ENCODE measurements around the gene NUCB2. TPM values are rescaled to one million over a fixed set of nuclear protein-coding genes. Genes with fewer than 3 reads are reported as not detected.

Gene NUCB2
- total and polyA plus RNA-seq, 2 of the 13 experiments (the other 11 are each of a cell fraction or from before 2014, with no cell fraction given) = 54.2 to 82.4 TPM

DNA sequence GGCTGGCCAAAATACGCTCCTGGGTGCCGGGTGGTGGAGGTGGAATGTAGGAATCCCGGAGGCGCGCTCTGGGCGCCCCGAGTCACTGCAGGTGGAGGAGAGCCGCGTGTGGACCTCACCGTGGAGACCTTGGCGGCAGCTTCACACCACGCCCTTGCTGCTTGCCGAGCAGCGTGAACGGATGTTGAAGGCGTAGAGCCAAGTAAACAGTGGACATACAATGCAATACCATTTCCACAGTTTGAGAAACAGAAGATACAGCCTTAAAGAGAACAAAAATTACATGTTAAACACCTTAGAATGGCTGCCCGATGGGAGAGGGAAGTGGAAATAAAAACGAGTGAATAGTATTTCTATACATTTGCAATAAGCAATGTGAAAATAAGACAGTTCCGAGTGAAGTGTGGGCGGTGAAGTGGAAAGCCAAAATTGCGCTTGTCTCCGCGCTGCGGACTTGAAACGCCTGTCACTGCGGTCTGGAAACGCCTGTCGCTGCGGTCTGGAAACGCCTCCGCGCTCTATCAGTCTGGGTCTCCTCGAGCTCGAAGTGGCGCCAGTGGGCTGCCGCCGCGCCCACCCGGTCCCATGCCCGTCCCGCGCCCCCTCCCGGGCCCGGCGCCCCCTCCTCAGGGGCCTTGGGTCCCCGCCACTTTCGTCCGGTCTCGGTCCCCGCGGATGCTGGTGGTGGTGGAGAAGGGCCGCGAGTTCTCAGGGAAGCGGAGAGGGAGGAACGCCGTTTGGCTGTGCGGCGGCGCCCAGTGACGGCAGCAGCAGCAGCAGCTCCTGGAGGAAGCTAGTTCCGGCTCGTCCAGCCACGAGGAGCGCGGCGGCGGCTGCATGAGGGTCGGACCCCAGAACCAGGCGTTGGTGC, 76.6 kb downstream of the NUCB2 start (continued):
- TF ChIP-seq REST (IDR thresholded peaks at IDR 0.05; ENCODE audit: borderline replicate concordance in 1 of 2, low read depth in 1 of 2, low read length in 2 of 2) (no peak), ZNF83 (CRISPR knock-in tag; IDR thresholded peaks at IDR 0.05; ENCODE audit: borderline replicate concordance) (peak; percentile 94; the same call in 1 of the 2 replicates), ZNF280B (CRISPR knock-in tag; IDR thresholded peaks at IDR 0.05; ENCODE audit: borderline replicate concordance) (no peak), FOXP4 (CRISPR knock-in tag; IDR thresholded peaks at IDR 0.05) (no peak; the same call in none of the 2 replicates), ZNF678 (CRISPR knock-in tag; IDR thresholded peaks at IDR 0.05) (no peak), NR2C2 (CRISPR knock-in tag; IDR thresholded peaks at IDR 0.05; ENCODE audit: borderline replicate concordance) (peak; percentile 47; the same call in 1 of the 2 replicates), ZNF367 (CRISPR knock-in tag; IDR thresholded peaks at IDR 0.05; ENCODE audit: borderline replicate concordance) (no peak; the same call in 1 of the 2 replicates), MLXIP (CRISPR knock-in tag; IDR thresholded peaks at IDR 0.05; ENCODE audit: borderline replicate concordance) (0 out of 2 replicates have a peak, but pooled peaks have one; percentile 34), ZSCAN29 (CRISPR knock-in tag; conservative IDR thresholded peaks at IDR 0.05) (0 out of 2 replicates have a peak, but pooled peaks have one; percentile 70), ZBTB4 (CRISPR knock-in tag; IDR thresholded peaks at IDR 0.05; ENCODE audit: borderline replicate concordance) (no peak)
- TF ChIP-seq, protein P1, sequence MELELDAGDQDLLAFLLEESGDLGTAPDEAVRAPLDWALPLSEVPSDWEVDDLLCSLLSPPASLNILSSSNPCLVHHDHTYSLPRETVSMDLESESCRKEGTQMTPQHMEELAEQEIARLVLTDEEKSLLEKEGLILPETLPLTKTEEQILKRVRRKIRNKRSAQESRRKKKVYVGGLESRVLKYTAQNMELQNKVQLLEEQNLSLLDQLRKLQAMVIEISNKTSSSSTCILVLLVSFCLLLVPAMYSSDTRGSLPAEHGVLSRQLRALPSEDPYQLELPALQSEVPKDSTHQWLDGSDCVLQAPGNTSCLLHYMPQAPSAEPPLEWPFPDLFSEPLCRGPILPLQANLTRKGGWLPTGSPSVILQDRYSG (CRISPR knock-in tag; IDR thresholded peaks at IDR 0.05) = no peak
